SK-N-SH (cell line): ENCODE results near the gene ANK3. TPM values are rescaled to one million over a fixed set of nuclear protein-coding genes. Genes with fewer than 3 reads are reported as not detected.

ENCODE experiments used
- CTCF ChIA-PET: fragments of 300-600, 350-600 bp; formaldehyde crosslinking; extraction: SDS; loops from one replicate; lab custom pipeline; 2021; lab: Yijun Ruan, JAX
- POLR2A ChIA-PET: fragments of 350-600 bp; sonication (Branson Sonifier 250); formaldehyde crosslinking; extraction: SDS; loops from one replicate; lab custom pipeline; 2020; ENCODE audit warnings: antibody characterized with exemption, inconsistent platforms; lab: Yijun Ruan, JAX
- DNase-seq: peaks from one replicate; pipeline ENCODE4 v3.0.0; 2012
- H2AFZ ChIP-seq: fragments of 200-600 bp; sonication (generic); 2 replicates; pipeline ENCODE4 v1.8.1; 2016; ENCODE audit warnings: antibody characterized with exemption, mild to moderate bottlenecking, low read depth
- H3F3A ChIP-seq: fragments of 200-600 bp; sonication (generic); replicated peaks from 2 replicates; pipeline ENCODE3; 2016; ENCODE audit warnings: antibody characterized with exemption, mild to moderate bottlenecking; ENCODE audit not compliant: insufficient read depth
- H3K27ac ChIP-seq, 2 experiments: fragments of 200-500 bp in 1 of 2; fragments of 200-600 bp in 1 of 2; sonication (Bioruptor generic) in 1 of 2; sonication (generic), shearing (Covaris generic) in 1 of 2; 2 replicates each; pipeline versions ENCODE4 v1.5.1 to v1.6.1; 2014 to 2016; ENCODE audit warnings: low read depth in 2 of 2, inconsistent platforms in 1 of 2, low read length in 1 of 2, mild to moderate bottlenecking in 1 of 2, mixed read lengths in 1 of 2
- H3K27me3 ChIP-seq: fragments of 200-600 bp; sonication (generic), shearing (Covaris generic); 2 replicates; pipeline ENCODE4 v1.6.1; 2016; ENCODE audit warnings: mixed run types; ENCODE audit not compliant: insufficient read depth
- H3K36me3 ChIP-seq, 2 experiments: fragments of 200-500 bp in 1 of 2; fragments of 200-600 bp in 1 of 2; sonication (Bioruptor generic) in 1 of 2; sonication (generic) in 1 of 2; replicated peaks in 1 of 2; 2 replicates each; pipeline versions ENCODE3 to v1.5.1; 2014 to 2016; ENCODE audit warnings: low read length in 1 of 2, mild to moderate bottlenecking in 1 of 2; ENCODE audit not compliant: insufficient read depth in 2 of 2, control insufficient read depth in 1 of 2
- H3K4me1 ChIP-seq, 2 experiments: fragments of 200-500 bp in 1 of 2; fragments of 200-600 bp in 1 of 2; sonication (Bioruptor generic) in 1 of 2; sonication (generic), shearing (Covaris generic) in 1 of 2; 2 replicates each; pipeline versions ENCODE4 v1.5.1 to v1.6.1; 2014 to 2016; ENCODE audit warnings: low read depth in 1 of 2, low read length in 1 of 2, mixed run types in 1 of 2; ENCODE audit not compliant: insufficient read depth in 2 of 2, control insufficient read depth in 1 of 2
- H3K4me2 ChIP-seq: fragments of 200-600 bp; sonication (generic), shearing (Covaris generic); 2 replicates; pipeline ENCODE4 v1.6.1; 2017; ENCODE audit warnings: mixed run types
- H3K4me3 ChIP-seq, 2 experiments: fragments of 200-500 bp in 1 of 2; fragments of 200-600 bp in 1 of 2; sonication (Bioruptor generic) in 1 of 2; sonication (generic), shearing (Covaris generic) in 1 of 2; 2 replicates each; pipeline versions ENCODE4 v1.5.1 to v1.8.1; 2014 to 2016; ENCODE audit warnings: low read depth in 2 of 2, inconsistent platforms in 1 of 2, low read length in 1 of 2, mild to moderate bottlenecking in 1 of 2, mixed read lengths in 1 of 2, moderate library complexity in 1 of 2
- H3K79me2 ChIP-seq: fragments of 200-600 bp; sonication (generic); 2 replicates; pipeline ENCODE4 v1.8.1; 2017; ENCODE audit warnings: mild to moderate bottlenecking; ENCODE audit not compliant: insufficient read depth
- H3K9ac ChIP-seq: fragments of 200-600 bp; sonication (generic); 2 replicates; pipeline ENCODE4 v1.6.1; 2017; ENCODE audit warnings: mixed run types
- H3K9me2 ChIP-seq: fragments of 200-600 bp; sonication (generic); 2 replicates; pipeline ENCODE4 v1.6.1; 2017; ENCODE audit warnings: mixed run types
- H3K9me3 ChIP-seq: fragments of 200-600 bp; sonication (generic); 2 replicates; pipeline ENCODE4 v1.6.1; 2017; ENCODE audit warnings: mixed run types, mild to moderate bottlenecking, moderate library complexity
- H4K20me1 ChIP-seq: fragments of 200-600 bp; sonication (generic); 2 replicates; pipeline ENCODE4 v1.6.1; 2017; ENCODE audit warnings: mild to moderate bottlenecking, mixed run types; ENCODE audit not compliant: insufficient read depth
- PBX3 ChIP-seq: IDR thresholded peaks from 2 replicates; pipeline ENCODE4; 2012
- REST ChIP-seq: IDR thresholded peaks from 2 replicates; pipeline ENCODE4 v1.6.1; 2012; ENCODE audit warnings: mild to moderate bottlenecking, low read depth, low read length, moderate library complexity
- RFX5 ChIP-seq: IDR thresholded peaks from 2 replicates; pipeline ENCODE4 v1.6.1; 2012; ENCODE audit warnings: mild to moderate bottlenecking, improper control_type of control experiment, low read length
- RXRA ChIP-seq: IDR thresholded peaks from 2 replicates; pipeline ENCODE4 v1.4.0; 2012; ENCODE audit warnings: low read depth, mild to moderate bottlenecking, borderline replicate concordance
- SMC3 ChIP-seq: IDR thresholded peaks from 2 replicates; pipeline ENCODE4 v1.6.1; 2012; ENCODE audit warnings: low read depth, low read length, improper control_type of control experiment
- USF2 ChIP-seq: fragments of 150-350 bp; IDR thresholded peaks from 2 replicates; pipeline ENCODE4 v1.6.1; 2017; ENCODE audit warnings: antibody characterized with exemption, low read length, low read depth, borderline replicate concordance
- WGBS: methylation state at CpG from one replicate; pipeline ENCODE4 v1.1.6; 2017; ENCODE audit warnings: low lambda C conversion rate; 5-methylcytosine and 5-hydroxymethylcytosine counted together
- polyA plus RNA-seq, 3 experiments: library from polyadenylated mRNA; depleted of rRNA; stranded (reverse); fragments of >200 nt; gene quantifications; 2 replicates each; pipeline ENCODE4 v1.2.3, GENCODE V29; 2012

ANK3 gene
- polyA plus RNA-seq, 1 of the 3 experiments (the other 2 are of a cell fraction) = 10.0 TPM

- H3K4me1 ChIP-seq = peaks cover 0 to 6% of the 10 kb centered on the region in 2 experiments; a peak in 1 of 4 replicates
- no peak overlapping the region for H3K4me3 ChIP-seq
- 76% methylated on average over 6 of the region's 6 CpGs for WGBS
- H3K9me3 ChIP-seq = no peaks in the 10 kb centered on the region
- no peaks in the 10 kb centered on the region for H3K9me2 ChIP-seq
- H4K20me1 ChIP-seq = no peaks in the 10 kb centered on the region
- no peaks in the 10 kb centered on the region for H3K27me3 ChIP-seq
- TF ChIP-seq SMC3 = no peak
- no peak for TF ChIP-seq REST
- TF ChIP-seq RFX5 = peak; percentile 66; the same call in 1 of the 2 replicates
- no peak for TF ChIP-seq RXRA
- TF ChIP-seq USF2 = no peak
- ChIA-PET POLR2A (no interaction called here), CTCF (no interaction called here)
- peaks cover 0 to 3% of the 10 kb centered on the region in 2 experiments for H3K36me3 ChIP-seq
- H2AFZ ChIP-seq = no peak overlapping the region
- no peak overlapping the region for H3K27ac ChIP-seq
- DNase-seq = no peak
- H3K4me2 ChIP-seq = no peak overlapping the region
- no peaks in the 10 kb centered on the region for H3K79me2 ChIP-seq
- peaks cover 5% of the 10 kb centered on the region for H3F3A ChIP-seq
- no peak overlapping the region for H3K9ac ChIP-seq
Observed at GRCh38 chr10:60110739-60111138, 278.9 kb downstream of the ANK3 start.

GRCh38 chr10:60107308-60107976, 282.2 kb downstream of the ANK3 start:
- ChIA-PET CTCF (interaction anchor here (1.6 to 1.8 kb wide), 2 partner anchors 97 kb away, joined by 4 to 5 read pairs; no protein-coding TSS in a partner anchor), POLR2A (no interaction called here)
- H3K4me3 ChIP-seq = no peak overlapping the region
- H3K36me3 ChIP-seq = peaks cover 0 to 3% of the 10 kb centered on the region in 2 experiments
- peaks cover 5% of the 10 kb centered on the region for H3F3A ChIP-seq
- no peak overlapping the region for H3K9ac ChIP-seq
- H3K9me3 ChIP-seq = no peaks in the 10 kb centered on the region
- no peaks in the 10 kb centered on the region for H4K20me1 ChIP-seq
- no peaks in the 10 kb centered on the region for H3K9me2 ChIP-seq
- no peak overlapping the region for H3K4me2 ChIP-seq
- no peak overlapping the region for H3K27ac ChIP-seq
- TF ChIP-seq PBX3 = no peak
- TF ChIP-seq, all 33 proteins: peak for 0
- Histone ChIP-seq H2AFZ (no peak overlapping the region), H3K79me2 (no peaks in the 10 kb centered on the region), H3K4me1 (no peaks in the 10 kb centered on the region; a peak in 1 of 4 replicates), H3K27me3 (no peaks in the 10 kb centered on the region)
- WGBS = 91% methylated on average over 5 of the region's 5 CpGs
- no peak for DNase-seq
